ENCODE measurements around the gene HMCN1. TPM values are rescaled to one million over a fixed set of nuclear protein-coding genes. Genes with fewer than 3 reads are reported as not detected.
A peak's percentile ranks its signal among the peaks of the same experiment; 100 is the strongest.

The HMCN1 gene
- total RNA-seq (1 to 10 TPM in 8 of 9 donors, under 1 TPM in 1; 0.83 to 5.8 (median 3.0) TPM), polyA plus RNA-seq (1 to 10 TPM in 2 of 3 donors, under 1 TPM in 1; 0.56 to 1.4 (median 1.3) TPM)
- long read RNA-seq, donor 1 = 0 reads
- long read RNA-seq, donor 2 = 0 reads
- long read RNA-seq, donor 3 = 0 reads
- long read RNA-seq, donor 4 = 0 reads
- long read RNA-seq, donor 5, partial matches to known transcripts = 1 of 1 reads
- long read RNA-seq, donor 5, other reads (novel, unspliced or antisense) = 0 of 1 reads
- long read RNA-seq, donor 6 = 0 reads
- long read RNA-seq, donor 7 = 0 reads
- long read RNA-seq, donor 8 = 0 reads
- long read RNA-seq, donor 9 = 0 reads
- long read RNA-seq, donor 10 = 0 reads

- no peaks in the 10 kb centered on the region for H3K27me3 ChIP-seq
- H3K4me1 ChIP-seq (replicated peaks in 1 of 2) = peaks cover 0 to 9% of the 10 kb centered on the region in 2 donors
- H3K9me3 ChIP-seq (replicated peaks in 1 of 3) = no peaks in the 10 kb centered on the region
- DNase-seq = peak; percentile 60 to 78 (median 73)
- H3K27ac ChIP-seq = peak within 1 kb of the TSS in 2 of 5 donors; percentile 31 to 56
- peak within 1 kb of the TSS in 2 of 4 donors; percentile 23 to 57 for H3K4me3 ChIP-seq
- H3K36me3 ChIP-seq (replicated peaks in 1 of 2) = no peaks in the 10 kb centered on the region
- TF ChIP-seq POLR2A (IDR thresholded peaks at IDR 0.05) (peak in 1 of 2 donors; percentile 49), CTCF (IDR thresholded peaks at IDR 0.05) (peak in 3 of 6 experiments; percentile 14 to 23 (median 15))
- intact Hi-C loops (cut with DNase I) = loop anchor here in 1 of 2 donors (10.0 kb wide), 1 partner anchor 471 kb away; no protein-coding TSS in a partner anchor
- 0 to 3% (median 1%) methylated on average over 21 to 47 of the region's 47 CpGs for WGBS, 4 donors
Observed at GRCh38 chr1:185733818-185734735, at the start of gene HMCN1. TSS of gene HMCN1 (plus strand) at chr1:185734391. CDS start at chr1:185734780, 389 bp downstream.

GRCh38 chr1:185686821-185687778 lies 47.1 kb upstream of the HMCN1 start:
- TF ChIP-seq POLR2A (IDR thresholded peaks at IDR 0.05) = no peak
- intact Hi-C loops (cut with DNase I) = loop anchor here in 1 of 2 donors (10.0 kb wide), 1 partner anchor 262 kb away; no protein-coding TSS in a partner anchor
- Histone ChIP-seq H3K36me3 (replicated peaks in 1 of 2) (no peaks in the 10 kb centered on the region), H3K4me3 (no peak overlapping the region), H3K4me1 (replicated peaks in 1 of 2) (no peaks in the 10 kb centered on the region), H3K27ac (no peak overlapping the region), H3K27me3 (no peaks in the 10 kb centered on the region), H3K9me3 (replicated peaks in 1 of 3) (no peaks in the 10 kb centered on the region)
- DNase-seq = no peak

- Histone ChIP-seq H3K27ac (no peak overlapping the region), H3K27me3 (no peaks in the 10 kb centered on the region), H3K36me3 (replicated peaks in 1 of 2) (no peaks in the 10 kb centered on the region), H3K4me3 (no peak overlapping the region), H3K4me1 (replicated peaks in 1 of 2) (no peaks in the 10 kb centered on the region), H3K9me3 (replicated peaks in 1 of 3) (no peaks in the 10 kb centered on the region)
- no peak for DNase-seq
- intact Hi-C loops (cut with DNase I) = no loop called here
- WGBS, 4 donors = 85 to 91% (median 89%) methylated on average over 2 of the region's 2 CpGs
- TF ChIP-seq POLR2A (IDR thresholded peaks at IDR 0.05) (no peak), CTCF (IDR thresholded peaks at IDR 0.05) (no peak)
Observed at GRCh38 chr1:185690527-185690926, 43.7 kb upstream of the HMCN1 start.

- Histone ChIP-seq H3K36me3 (replicated peaks in 1 of 2) (no peaks in the 10 kb centered on the region), H3K27ac (peak overlapping the region in 4 of 5 donors; percentile 22 to 31 (median 26)), H3K27me3 (no peaks in the 10 kb centered on the region), H3K4me1 (replicated peaks in 1 of 2) (no peaks in the 10 kb centered on the region), H3K9me3 (replicated peaks in 1 of 3) (no peaks in the 10 kb centered on the region), H3K4me3 (peak overlapping the region in 1 of 4 donors; percentile 10)
- no peak for TF ChIP-seq POLR2A (IDR thresholded peaks at IDR 0.05)
- no peak for TF ChIP-seq CTCF (IDR thresholded peaks at IDR 0.05)
- no peak for DNase-seq
- 56 to 69% (median 59%) methylated on average over 6 of the region's 6 CpGs for WGBS, 4 donors
- intact Hi-C loops (cut with DNase I) = no loop called here
Observed at GRCh38 chr1:185693654-185694053, 40.5 kb upstream of the HMCN1 start.

All from adrenal gland (tissue), 19 donors.